22Rv1 (cell line): ENCODE results near the gene PKMYT1.

Experiments used
- H3K27ac ChIP-seq: fragments of 450-650 bp; 2 replicates; pipeline ENCODE4 v1.5.1; 2017
- ZFX ChIP-seq: fragments of 450-650 bp; IDR thresholded peaks from 2 replicates; pipeline ENCODE4 v1.6.1; 2017; ENCODE audit warnings: antibody characterized with exemption, borderline replicate concordance
- TF ChIP-seq, protein P1 (sequence below): fragments of 450-650 bp; IDR thresholded peaks from 2 replicates; pipeline ENCODE4 v1.5.1; 2017; ENCODE audit warnings: mild to moderate bottlenecking

PKMYT1 gene

DNA sequence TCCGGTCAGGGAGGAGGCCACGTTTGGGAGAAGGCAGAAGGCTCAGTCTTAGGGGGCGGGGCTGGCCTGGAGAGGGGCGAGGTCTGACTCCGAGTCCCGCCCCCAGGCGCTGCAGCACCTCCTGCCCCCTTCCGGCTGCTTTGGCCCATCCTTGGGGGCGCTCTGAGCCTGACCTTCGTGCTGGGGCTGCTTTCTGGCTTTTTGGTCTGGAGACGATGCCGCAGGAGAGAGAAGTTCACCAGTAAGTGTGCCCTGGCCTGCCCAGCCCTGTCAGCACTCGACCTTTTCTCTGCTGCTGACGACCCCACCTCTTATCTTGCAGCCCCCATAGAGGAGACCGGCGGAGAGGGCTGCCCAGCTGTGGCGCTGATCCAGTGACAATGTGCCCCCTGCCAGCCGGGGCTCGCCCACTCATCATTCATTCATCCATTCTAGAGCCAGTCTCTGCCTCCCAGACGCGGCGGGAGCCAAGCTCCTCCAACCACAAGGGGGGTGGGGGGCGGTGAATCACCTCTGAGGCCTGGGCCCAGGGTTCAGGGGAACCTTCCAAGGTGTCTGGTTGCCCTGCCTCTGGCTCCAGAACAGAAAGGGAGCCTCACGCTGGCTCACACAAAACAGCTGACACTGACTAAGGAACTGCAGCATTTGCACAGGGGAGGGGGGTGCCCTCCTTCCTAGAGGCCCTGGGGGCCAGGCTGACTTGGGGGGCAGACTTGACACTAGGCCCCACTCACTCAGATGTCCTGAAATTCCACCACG, 41.4 kb upstream of the PKMYT1 start:
- no peak for TF ChIP-seq ZFX
- TF ChIP-seq, protein P1, sequence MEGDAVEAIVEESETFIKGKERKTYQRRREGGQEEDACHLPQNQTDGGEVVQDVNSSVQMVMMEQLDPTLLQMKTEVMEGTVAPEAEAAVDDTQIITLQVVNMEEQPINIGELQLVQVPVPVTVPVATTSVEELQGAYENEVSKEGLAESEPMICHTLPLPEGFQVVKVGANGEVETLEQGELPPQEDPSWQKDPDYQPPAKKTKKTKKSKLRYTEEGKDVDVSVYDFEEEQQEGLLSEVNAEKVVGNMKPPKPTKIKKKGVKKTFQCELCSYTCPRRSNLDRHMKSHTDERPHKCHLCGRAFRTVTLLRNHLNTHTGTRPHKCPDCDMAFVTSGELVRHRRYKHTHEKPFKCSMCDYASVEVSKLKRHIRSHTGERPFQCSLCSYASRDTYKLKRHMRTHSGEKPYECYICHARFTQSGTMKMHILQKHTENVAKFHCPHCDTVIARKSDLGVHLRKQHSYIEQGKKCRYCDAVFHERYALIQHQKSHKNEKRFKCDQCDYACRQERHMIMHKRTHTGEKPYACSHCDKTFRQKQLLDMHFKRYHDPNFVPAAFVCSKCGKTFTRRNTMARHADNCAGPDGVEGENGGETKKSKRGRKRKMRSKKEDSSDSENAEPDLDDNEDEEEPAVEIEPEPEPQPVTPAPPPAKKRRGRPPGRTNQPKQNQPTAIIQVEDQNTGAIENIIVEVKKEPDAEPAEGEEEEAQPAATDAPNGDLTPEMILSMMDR = peak; percentile 51
- peak overlapping the region; percentile 88 for H3K27ac ChIP-seq

DNA sequence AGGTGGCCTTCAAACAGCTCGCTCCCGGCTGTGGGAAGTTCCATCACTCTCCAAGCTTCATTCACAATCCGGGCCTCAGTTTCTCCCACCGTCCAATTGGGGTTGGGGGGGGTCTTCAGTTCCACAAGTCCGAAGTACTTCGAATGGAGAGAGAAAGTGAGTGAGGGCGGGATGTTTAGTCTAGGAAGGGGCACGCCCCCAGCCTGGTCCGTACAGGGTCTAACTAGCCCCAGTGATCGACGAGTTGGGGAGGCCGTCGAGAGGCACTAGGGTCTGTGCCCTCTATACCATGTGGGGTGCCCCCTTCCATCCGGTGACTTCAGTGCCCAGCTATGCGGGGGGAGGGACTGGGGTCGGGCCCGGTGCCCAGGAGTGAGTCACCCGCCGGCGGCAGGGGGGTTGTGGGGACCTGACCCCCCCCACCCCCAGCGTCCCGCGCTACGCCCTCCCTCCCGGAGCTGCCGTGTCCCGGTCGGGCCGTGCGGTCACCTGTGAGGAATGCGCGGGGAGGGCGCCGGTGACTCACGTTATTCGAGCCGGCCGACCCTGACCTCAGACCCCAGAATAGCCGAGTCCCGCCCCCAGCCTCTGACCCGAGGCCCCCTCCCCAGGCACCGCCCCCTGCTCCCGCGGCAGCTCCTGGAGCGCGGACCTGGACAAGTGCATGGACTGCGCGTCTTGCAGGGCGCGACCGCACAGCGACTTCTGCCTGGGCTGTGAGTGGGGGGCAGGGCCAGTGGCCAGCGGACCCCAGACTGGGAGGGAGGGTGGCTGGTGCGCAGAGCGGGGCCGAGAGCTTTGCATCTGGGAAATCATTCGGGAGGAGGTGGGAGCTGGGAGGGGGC, 40.6 kb upstream of the PKMYT1 start:
- no peak for TF ChIP-seq ZFX
- TF ChIP-seq, protein P1 = no peak
- peak overlapping the region; percentile 88 for H3K27ac ChIP-seq

DNA sequence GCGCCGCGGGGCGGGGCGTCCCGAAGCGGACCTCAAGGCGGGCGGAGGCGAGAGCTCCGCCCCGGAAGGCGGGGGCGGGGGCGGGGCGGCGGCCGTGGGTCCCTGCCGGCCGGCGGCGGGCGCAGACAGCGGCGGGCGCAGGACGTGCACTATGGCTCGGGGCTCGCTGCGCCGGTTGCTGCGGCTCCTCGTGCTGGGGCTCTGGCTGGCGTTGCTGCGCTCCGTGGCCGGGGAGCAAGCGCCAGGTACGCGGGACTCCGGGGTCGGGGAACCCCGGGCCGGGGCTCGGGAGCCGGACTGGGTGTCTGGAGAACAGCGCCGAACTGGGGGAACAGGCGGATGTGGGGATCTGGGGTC, 40.0 kb upstream of the PKMYT1 start, which contains the start of gene TNFRSF12A:
TSS of gene TNFRSF12A (plus strand) at position 122 of the 357 bp plus-strand sequence. CDS start at position 152, 30 bp downstream.
- no peak for TF ChIP-seq ZFX
- TF ChIP-seq, protein P1 = peak; percentile 9; the same call in 1 of the 2 replicates
- peak within 1 kb of the TSS; percentile 88 for H3K27ac ChIP-seq

DNA sequence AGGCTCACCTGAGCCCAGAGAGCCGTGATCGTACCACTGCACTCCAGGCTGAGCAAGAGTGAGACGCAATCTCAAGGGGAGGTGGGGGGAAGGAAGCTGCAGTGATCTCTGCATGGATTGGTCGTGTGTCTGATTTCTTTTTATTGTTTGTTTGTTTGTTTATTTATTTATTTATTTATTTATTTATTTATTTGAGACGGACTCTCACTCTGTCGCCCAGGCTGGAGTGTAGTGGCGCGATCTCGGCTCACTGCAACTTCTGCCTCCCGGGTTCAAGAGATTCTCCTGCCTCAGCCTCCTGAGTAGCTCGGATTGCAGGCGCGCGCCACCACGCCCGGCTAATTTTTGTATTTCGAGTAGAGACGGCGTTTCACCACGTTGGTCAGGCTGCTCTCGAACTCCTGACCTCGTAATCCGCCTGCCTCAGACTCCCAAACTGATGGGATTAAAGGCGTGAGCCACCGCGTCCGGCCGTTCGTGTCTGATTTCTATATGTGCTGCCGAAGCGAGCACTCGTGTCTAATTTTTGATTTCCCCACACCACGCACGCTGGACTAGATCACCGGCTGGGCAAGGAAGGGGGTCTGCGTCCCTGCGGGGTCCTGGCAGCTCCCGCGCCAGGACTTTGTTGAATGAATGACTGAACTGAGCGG, 39.5 kb upstream of the PKMYT1 start:
- H3K27ac ChIP-seq = peak overlapping the region; percentile 88
- TF ChIP-seq, protein P1 = no peak
- no peak for TF ChIP-seq ZFX

DNA sequence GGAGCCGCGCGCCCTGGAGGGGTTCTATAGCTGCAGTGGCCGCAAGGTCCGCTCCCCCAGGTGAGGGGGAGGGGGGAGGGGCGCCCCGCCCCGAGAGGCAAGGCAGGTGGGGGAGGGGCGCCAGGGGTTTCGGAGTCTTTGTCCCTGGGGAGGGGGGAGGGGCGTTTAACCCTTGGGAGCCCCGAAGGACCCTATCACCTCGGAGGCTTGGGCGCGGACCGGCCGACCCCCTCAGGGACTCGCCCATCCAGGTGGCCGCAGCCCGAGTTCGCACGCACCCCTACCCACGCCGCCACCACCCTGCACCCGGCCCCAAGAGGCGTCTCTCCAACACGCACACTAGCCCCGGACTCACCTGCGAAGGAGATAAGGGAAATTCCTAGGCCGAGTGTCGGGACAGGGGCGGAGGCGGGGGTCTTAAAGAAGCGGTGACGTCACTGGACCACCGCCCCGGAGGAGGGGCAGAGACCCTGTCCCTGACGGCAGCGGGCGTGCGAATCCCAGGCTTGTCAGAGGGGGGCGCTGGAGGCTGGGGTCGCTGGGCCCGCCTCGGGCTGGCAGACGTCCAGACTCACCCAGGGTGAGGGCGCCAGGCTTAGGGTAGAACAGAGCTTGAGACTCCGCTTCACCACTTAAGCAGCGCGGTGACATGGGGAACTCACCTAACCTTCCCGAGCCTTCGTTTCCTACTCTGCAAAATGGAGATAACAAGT, 37.7 kb upstream of the PKMYT1 start, which contains the start of gene CLDN6:
TSS of gene CLDN6 (minus strand) at position 390 of the 713 bp plus-strand sequence. CDS start 2,162 bp downstream, outside the sequence.
- TF ChIP-seq, protein P1 = peak; percentile 41
- TF ChIP-seq ZFX = no peak

DNA sequence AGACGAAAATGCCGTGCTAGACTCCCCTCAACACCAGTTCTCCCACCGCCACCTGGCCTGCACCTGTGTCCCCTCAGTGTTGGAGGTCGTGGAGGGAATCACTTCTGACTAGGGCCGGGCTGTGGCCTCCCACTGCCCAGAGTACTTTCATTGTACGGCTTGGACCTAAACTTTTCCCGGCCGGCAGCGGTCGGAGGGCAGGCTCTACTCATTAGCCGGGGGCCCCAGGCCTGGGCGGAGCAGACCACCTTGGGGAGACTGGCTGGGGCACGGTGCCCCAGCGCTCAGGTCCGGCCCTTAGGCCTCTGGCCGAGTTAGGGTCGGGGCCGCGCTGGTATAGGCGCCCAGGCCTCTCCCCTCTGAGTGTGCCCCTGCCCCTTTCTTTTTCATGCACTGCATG, 37.1 kb upstream of the PKMYT1 start:
- H3K27ac ChIP-seq = no peak overlapping the region
- no peak for TF ChIP-seq ZFX
- TF ChIP-seq, protein P1 = no peak

More for the DNA sequence above, 37.7 kb upstream of the PKMYT1 start, which contains the start of gene CLDN6:
- no peak within 1 kb of the TSS for H3K27ac ChIP-seq
